HG03460 (cell line): Measurements from ENCODE around the gene KIAA1958.

Source experiments
- ATAC-seq: cut with Tn5 transposase; IDR thresholded peaks from one replicate; pipeline ENCODE4 v1.9.1; 2021; ENCODE audit not compliant: unreplicated experiment

The KIAA1958 gene

DNA sequence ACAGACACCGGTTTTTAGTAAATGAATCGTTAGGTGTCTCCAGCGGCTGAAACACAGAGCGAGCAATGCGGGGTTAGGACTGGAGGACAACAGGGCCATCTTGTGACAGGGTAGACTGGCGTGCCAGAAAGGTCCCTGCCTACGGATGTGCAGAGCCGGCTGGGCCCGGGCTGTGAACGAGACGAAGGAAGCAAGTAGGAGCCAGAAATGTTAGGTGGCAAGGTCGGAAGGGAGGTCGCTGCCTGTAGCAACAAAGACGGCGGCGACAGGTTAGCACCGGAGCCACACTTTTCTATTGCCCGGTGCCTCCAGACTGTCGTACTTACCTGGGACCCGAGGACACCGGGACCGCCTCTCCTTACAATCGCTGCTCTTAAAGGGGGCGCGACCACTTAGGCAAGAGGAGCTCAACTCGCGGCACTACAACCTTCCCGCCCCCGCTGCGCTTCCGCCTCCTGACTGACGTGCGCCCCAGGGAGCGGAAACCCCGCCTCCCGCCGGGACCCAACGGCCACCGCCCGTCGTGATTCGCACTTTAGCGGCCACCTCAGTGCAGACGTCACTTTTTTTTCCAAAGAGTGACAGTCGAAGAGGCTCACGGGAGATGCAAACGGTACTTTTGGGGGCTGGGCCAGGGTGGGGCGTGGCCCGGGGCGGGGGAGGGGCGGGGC lies 231.2 kb downstream of the KIAA1958 start, which contains the start of gene INIP:
TSS of gene INIP (minus strand) at position 457 of the 671 bp plus-strand sequence. CDS start 1,632 bp downstream, outside the sequence.
- ATAC-seq = peak; percentile 96
